IPS-NIHi11 (cell line): ENCODE results near the gene TNFSF12.
"Not testable (repeated sequence)": the region's sequence is repeated elsewhere in the genome, so short reads cannot be mapped to it uniquely, and the experiment has no call there.

Experiments
- DNase-seq: peaks from one replicate; pipeline ENCODE4 v3.0.0; 2012; ENCODE audit warnings: mixed read lengths, low spot score

TNFSF12 gene

GRCh38 chr17:7587420-7588151 lies 38.7 kb downstream of the TNFSF12 start:
- no peak for DNase-seq

GRCh38 chr17:7588553-7589203 lies 39.8 kb downstream of the TNFSF12 start:
- peak; percentile 33 for DNase-seq

- DNase-seq = peak; percentile 88
Measured at GRCh38 chr17:7589204-7589868, 40.5 kb downstream of the TNFSF12 start.

GRCh38 chr17:7589891-7590691 lies 41.2 kb downstream of the TNFSF12 start, which contains the start of gene SOX15:
TSS of gene SOX15 (minus strand) at chr17:7590094. CDS start at chr17:7589676, 418 bp downstream.
- peak; percentile 65 for DNase-seq

GRCh38 chr17:7590743-7591142 lies 41.9 kb downstream of the TNFSF12 start:
- DNase-seq = peak; percentile 78

GRCh38 chr17:7591596-7591995 lies 42.7 kb downstream of the TNFSF12 start:
- DNase-seq = no peak

GRCh38 chr17:7592422-7593021 lies 43.7 kb downstream of the TNFSF12 start:
- DNase-seq = no peak

- DNase-seq = no peak
Measured at GRCh38 chr17:7593296-7593695, 44.4 kb downstream of the TNFSF12 start.

GRCh38 chr17:7597561-7597960 lies 48.7 kb downstream of the TNFSF12 start:
- not testable (repeated sequence) for DNase-seq

GRCh38 chr17:7606280-7606679 lies 57.4 kb downstream of the TNFSF12 start:
- DNase-seq = no peak
